ENCODE results near the gene CYP26C1. TPM values are rescaled to one million over a fixed set of nuclear protein-coding genes. Genes with fewer than 3 reads are reported as not detected.
A peak's percentile ranks its signal among the peaks of the same experiment; 100 is the strongest.

The CYP26C1 gene
- total and polyA plus RNA-seq, 2 of the 13 experiments (the other 11 are each of a cell fraction or from before 2014, with no cell fraction given) = 0.02 TPM; not detected in 1

- no peaks in the 10 kb centered on the region for H3K27me3 ChIP-seq (ENCODE audit: control insufficient read depth in 1 of 2, insufficient read depth in 2 of 2, low read length in 2 of 2)
- H3K4me1 ChIP-seq (ENCODE audit: insufficient read depth, low read length) = no peaks in the 10 kb centered on the region
- TF ChIP-seq CEBPG (CRISPR knock-in tag; IDR thresholded peaks at IDR 0.05) (peak; percentile 52; the same call in 1 of the 2 replicates), SRF (IDR thresholded peaks at IDR 0.05; ENCODE audit: low read depth, low read length) (no peak), CEBPB (IDR thresholded peaks at IDR 0.05; ENCODE audit: borderline replicate concordance, low read depth, low read length) (peak; percentile 86)
- no peak overlapping the region for H2AFZ ChIP-seq (ENCODE audit: low read length)
- FAIRE-seq (no peak), ATAC-seq (no peak), DNase-seq (ENCODE audit: low spot score) (no peak)
- intact Hi-C loops (cut with micrococcal nuclease; ENCODE audit: unreplicated experiment) (no loop called here), in situ Hi-C loops (cut with HindIII; ENCODE audit: extremely low pct_ligation_motif_present, low pct_unique_long_range_greater_than_20kb) (no loop called here)
- no peaks in the 10 kb centered on the region for H3K79me2 ChIP-seq (ENCODE audit: insufficient read depth, low read length)
- CTCF ChIA-PET (ENCODE audit: low intra/inter-chr PET ratio, low total read pairs) = no interaction called here
- H4K20me1 ChIP-seq (ENCODE audit: insufficient read depth, low read length) = no peaks in the 10 kb centered on the region
- no peak overlapping the region for H3K27ac ChIP-seq (ENCODE audit: extremely low read length, insufficient read depth, low read length)
- H3K9me3 ChIP-seq (ENCODE audit: low read length) = no peaks in the 10 kb centered on the region
- BruUV-seq (replicated peaks) = no TSS peak
- H3K9ac ChIP-seq (ENCODE audit: insufficient read depth, low read depth, low read length) = no peak overlapping the region
- no peak overlapping the region for H3K4me2 ChIP-seq (ENCODE audit: low read depth, low read length)
- H3K4me3 ChIP-seq (replicated peaks in 1 of 3; ENCODE audit: insufficient read depth in 1 of 3, low read depth in 2 of 3, low read length in 3 of 3) = no peak overlapping the region
- POLR2A ChIA-PET = no interaction called here
- no peaks in the 10 kb centered on the region for H3K36me3 ChIP-seq (replicated peaks in 1 of 2; ENCODE audit: control insufficient read depth in 1 of 2, insufficient read depth in 2 of 2, low read length in 2 of 2)
- WGBS (ENCODE audit: low lambda C conversion rate) = 58% methylated on average over 3 of the region's 3 CpGs
These were observed 31.4 kb downstream of the CYP26C1 start for GRCh38 chr10:93091960-93092359.

- no TSS peak for BruUV-seq (replicated peaks)
- Histone ChIP-seq H3K36me3 (replicated peaks in 1 of 2; ENCODE audit: control insufficient read depth in 1 of 2, insufficient read depth in 2 of 2, low read length in 2 of 2) (no peaks in the 10 kb centered on the region), H3K9me3 (ENCODE audit: low read length) (no peaks in the 10 kb centered on the region), H3K27me3 (ENCODE audit: control insufficient read depth in 1 of 2, insufficient read depth in 2 of 2, low read length in 2 of 2) (no peaks in the 10 kb centered on the region; a peak in 1 of 5 replicates), H3K79me2 (ENCODE audit: insufficient read depth, low read length) (no peaks in the 10 kb centered on the region), H3K4me1 (ENCODE audit: insufficient read depth, low read length) (no peaks in the 10 kb centered on the region), H3K27ac (ENCODE audit: extremely low read length, insufficient read depth, low read length) (no peak overlapping the region), H3K4me3 (replicated peaks in 1 of 3; ENCODE audit: insufficient read depth in 1 of 3, low read depth in 2 of 3, low read length in 3 of 3) (no peak overlapping the region), H3K9ac (ENCODE audit: insufficient read depth, low read depth, low read length) (no peak overlapping the region), H3K4me2 (ENCODE audit: low read depth, low read length) (no peak overlapping the region), H4K20me1 (ENCODE audit: insufficient read depth, low read length) (no peaks in the 10 kb centered on the region), H2AFZ (ENCODE audit: low read length) (no peak overlapping the region)
- intact Hi-C loops (cut with micrococcal nuclease; ENCODE audit: unreplicated experiment) = no loop called here
- DNase-seq (ENCODE audit: low spot score) = no peak
- peak; percentile 52; the same call in 1 of the 3 replicates for ATAC-seq
- FAIRE-seq = no peak
- WGBS (ENCODE audit: low lambda C conversion rate) = no CpG with 5 or more reads among the region's 1 CpG
- in situ Hi-C loops (cut with HindIII; ENCODE audit: extremely low pct_ligation_motif_present, low pct_unique_long_range_greater_than_20kb) = no loop called here
- ChIA-PET POLR2A (no interaction called here), CTCF (ENCODE audit: low intra/inter-chr PET ratio, low total read pairs) (no interaction called here)
- TF ChIP-seq DMTF1 (CRISPR knock-in tag; IDR thresholded peaks at IDR 0.05) (no peak), ZNF30 (CRISPR knock-in tag; IDR thresholded peaks at IDR 0.05) (no peak), GABPB1 (CRISPR knock-in tag; IDR thresholded peaks at IDR 0.05) (no peak), TSC22D2 (CRISPR knock-in tag; IDR thresholded peaks at IDR 0.05; ENCODE audit: borderline replicate concordance) (no peak), CTCF (CRISPR knock-in tag; IDR thresholded peaks at IDR 0.05) (peak; percentile 30; the same call in 1 of the 2 replicates), ZNF263 (CRISPR knock-in tag; IDR thresholded peaks at IDR 0.05) (0 out of 2 replicates have a peak, but pooled peaks have one; percentile 18), PRMT3 (CRISPR knock-in tag; IDR thresholded peaks at IDR 0.05; ENCODE audit: borderline replicate concordance, low read depth) (no peak), BRD4 (CRISPR knock-in tag; IDR thresholded peaks at IDR 0.05) (no peak), POLR2A (IDR thresholded peaks at IDR 0.05; ENCODE audit: insufficient read depth in 1 of 2, low read depth in 2 of 2, low read length in 2 of 2) (no peak)
These were observed 34.6 kb downstream of the CYP26C1 start for GRCh38 chr10:93095225-93095624.
